ENCODE measurements around the gene TAF7L. TPM values are rescaled to one million over a fixed set of nuclear protein-coding genes. Genes with fewer than 3 reads are reported as not detected.

The TAF7L gene
- total and polyA plus RNA-seq, 2 donors (not counting 1 experiment from before 2014, with no cell fraction given), result 0.10 TPM; not detected in 1

DNA sequence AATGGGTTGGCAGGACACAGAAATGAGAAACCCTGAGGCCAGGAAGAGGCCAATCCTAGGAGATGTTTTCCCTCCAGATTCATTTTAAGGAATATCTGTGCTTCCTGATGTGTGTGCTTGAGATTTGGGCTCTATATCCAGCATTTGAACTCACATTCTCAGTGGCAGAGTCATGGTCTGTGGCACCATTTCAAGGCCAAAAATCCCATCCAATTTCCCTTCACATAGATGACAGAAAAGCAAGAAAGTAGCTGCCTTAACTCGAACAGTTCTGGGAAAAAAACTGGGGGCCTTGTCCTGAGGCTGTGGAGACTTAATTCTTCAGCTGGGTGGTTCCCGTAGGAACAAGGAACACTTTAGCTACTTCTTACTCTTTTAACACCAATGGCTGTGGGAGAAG, 27.4 kb downstream of the TAF7L start:
- Histone ChIP-seq H3K4me1 (ENCODE audit: control insufficient read depth in 2 of 2, insufficient read depth in 2 of 2, low read length in 2 of 2) (no peaks in the 10 kb centered on the region), H2AFZ (ENCODE audit: insufficient read depth, low read depth, low read length, poor library complexity, severe bottlenecking) (no peak overlapping the region), H3K79me2 (ENCODE audit: control insufficient read depth, insufficient read depth, low read length) (no peaks in the 10 kb centered on the region), H4K20me1 (ENCODE audit: control insufficient read depth, insufficient read depth, low read length, poor library complexity, severe bottlenecking) (no peaks in the 10 kb centered on the region), H3K36me3 (replicated peaks in 1 of 2; ENCODE audit: control extremely low read depth in 1 of 2, control insufficient read depth in 1 of 2, extremely low read depth in 1 of 2, insufficient read depth in 2 of 2, low read length in 1 of 2) (no peaks in the 10 kb centered on the region), H3K9ac (ENCODE audit: low read length) (no peak overlapping the region), H3K9me3 (ENCODE audit: control extremely low read depth in 1 of 3, control insufficient read depth in 2 of 3, insufficient read depth in 1 of 3, low read length in 2 of 3) (no peaks in the 10 kb centered on the region), H3K4me3 (ENCODE audit: control extremely low read depth in 1 of 5, extremely low read depth in 1 of 5, insufficient read depth in 1 of 5, low read depth in 2 of 5, low read length in 4 of 5) (no peak overlapping the region), H3K27me3 (replicated peaks in 1 of 4; ENCODE audit: control extremely low read depth in 1 of 4, control insufficient read depth in 3 of 4, insufficient read depth in 4 of 4, low read length in 3 of 4) (no peaks in the 10 kb centered on the region), H3K27ac (ENCODE audit: low read length in 2 of 2) (no peak overlapping the region), H3K4me2 (replicated peaks; ENCODE audit: low read depth, low read length, poor library complexity, severe bottlenecking) (no peak overlapping the region)
- Mint-ChIP-seq H3K27me3 (no peaks in the 10 kb centered on the region), H3K9me3 (ENCODE audit: insufficient read depth) (no peaks in the 10 kb centered on the region), H3K4me1 (no peaks in the 10 kb centered on the region), H3K4me3 (no peak overlapping the region), H3K27ac (no peak overlapping the region)
- intact Hi-C loops (cut with micrococcal nuclease), result no loop called here
- DNase-seq (no peak), ATAC-seq (ENCODE audit: low read depth) (no peak)
- WGBS (ENCODE audit: insufficient coverage), result no CpG with 5 or more reads among the region's 2 CpGs
- ChIA-PET POLR2A (no interaction called here), CTCF (no interaction called here)
- TF ChIP-seq, protein P1, sequence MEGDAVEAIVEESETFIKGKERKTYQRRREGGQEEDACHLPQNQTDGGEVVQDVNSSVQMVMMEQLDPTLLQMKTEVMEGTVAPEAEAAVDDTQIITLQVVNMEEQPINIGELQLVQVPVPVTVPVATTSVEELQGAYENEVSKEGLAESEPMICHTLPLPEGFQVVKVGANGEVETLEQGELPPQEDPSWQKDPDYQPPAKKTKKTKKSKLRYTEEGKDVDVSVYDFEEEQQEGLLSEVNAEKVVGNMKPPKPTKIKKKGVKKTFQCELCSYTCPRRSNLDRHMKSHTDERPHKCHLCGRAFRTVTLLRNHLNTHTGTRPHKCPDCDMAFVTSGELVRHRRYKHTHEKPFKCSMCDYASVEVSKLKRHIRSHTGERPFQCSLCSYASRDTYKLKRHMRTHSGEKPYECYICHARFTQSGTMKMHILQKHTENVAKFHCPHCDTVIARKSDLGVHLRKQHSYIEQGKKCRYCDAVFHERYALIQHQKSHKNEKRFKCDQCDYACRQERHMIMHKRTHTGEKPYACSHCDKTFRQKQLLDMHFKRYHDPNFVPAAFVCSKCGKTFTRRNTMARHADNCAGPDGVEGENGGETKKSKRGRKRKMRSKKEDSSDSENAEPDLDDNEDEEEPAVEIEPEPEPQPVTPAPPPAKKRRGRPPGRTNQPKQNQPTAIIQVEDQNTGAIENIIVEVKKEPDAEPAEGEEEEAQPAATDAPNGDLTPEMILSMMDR (IDR thresholded peaks at IDR 0.05), result no peak
- TF ChIP-seq EZH2 (IDR thresholded peaks at IDR 0.05; ENCODE audit: borderline replicate concordance, insufficient read depth, low read depth, low read length, poor library complexity, severe bottlenecking), result no peak

DNA sequence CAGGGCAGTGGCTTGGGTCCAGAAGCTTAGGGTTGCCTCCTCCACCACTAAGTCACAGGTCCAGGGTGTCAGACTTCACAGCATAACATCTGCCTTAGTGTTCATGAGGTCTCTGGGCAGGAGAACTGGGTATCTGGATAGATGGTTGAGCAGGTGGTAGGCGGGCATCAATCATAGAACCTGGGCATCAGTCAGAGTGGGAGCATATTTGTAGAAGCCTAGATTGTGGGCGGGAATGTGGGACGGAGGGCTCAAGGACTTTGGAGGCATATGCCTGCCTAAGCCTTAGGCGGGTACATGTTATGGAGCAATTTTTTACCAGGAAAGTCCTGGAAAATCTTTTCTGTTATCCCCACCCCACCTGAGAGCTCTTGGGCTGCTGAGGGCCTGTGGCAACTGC, 28.5 kb downstream of the TAF7L start:
- H3K4me3 Mint-ChIP-seq, result no peak overlapping the region
- H3K27ac ChIP-seq (ENCODE audit: low read length in 2 of 2), result no peak overlapping the region
- H3K27me3 ChIP-seq (replicated peaks in 1 of 4; ENCODE audit: control extremely low read depth in 1 of 4, control insufficient read depth in 3 of 4, insufficient read depth in 4 of 4, low read length in 3 of 4), result no peaks in the 10 kb centered on the region
- H3K9me3 ChIP-seq (ENCODE audit: control extremely low read depth in 1 of 3, control insufficient read depth in 2 of 3, insufficient read depth in 1 of 3, low read length in 2 of 3), result no peaks in the 10 kb centered on the region
- TF ChIP-seq, protein P1 (IDR thresholded peaks at IDR 0.05), result no peak
- TF ChIP-seq EZH2 (IDR thresholded peaks at IDR 0.05; ENCODE audit: borderline replicate concordance, insufficient read depth, low read depth, low read length, poor library complexity, severe bottlenecking), result no peak
- no peak overlapping the region for H3K4me3 ChIP-seq (ENCODE audit: control extremely low read depth in 1 of 5, extremely low read depth in 1 of 5, insufficient read depth in 1 of 5, low read depth in 2 of 5, low read length in 4 of 5)
- DNase-seq, result no peak
- no peaks in the 10 kb centered on the region for H3K9me3 Mint-ChIP-seq (ENCODE audit: insufficient read depth)
- 100% methylated on average over 1 of the region's 4 CpGs for WGBS (ENCODE audit: insufficient coverage)
- ATAC-seq (ENCODE audit: low read depth), result no peak
- no peaks in the 10 kb centered on the region for H3K36me3 ChIP-seq (replicated peaks in 1 of 2; ENCODE audit: control extremely low read depth in 1 of 2, control insufficient read depth in 1 of 2, extremely low read depth in 1 of 2, insufficient read depth in 2 of 2, low read length in 1 of 2)
- H3K4me1 ChIP-seq (ENCODE audit: control insufficient read depth in 2 of 2, insufficient read depth in 2 of 2, low read length in 2 of 2), result no peaks in the 10 kb centered on the region
- H3K79me2 ChIP-seq (ENCODE audit: control insufficient read depth, insufficient read depth, low read length), result no peaks in the 10 kb centered on the region
- H4K20me1 ChIP-seq (ENCODE audit: control insufficient read depth, insufficient read depth, low read length, poor library complexity, severe bottlenecking), result no peaks in the 10 kb centered on the region
- no peak overlapping the region for H3K9ac ChIP-seq (ENCODE audit: low read length)
- H3K4me1 Mint-ChIP-seq, result peaks cover under 1% of the 10 kb centered on the region
- no peak overlapping the region for H2AFZ ChIP-seq (ENCODE audit: insufficient read depth, low read depth, low read length, poor library complexity, severe bottlenecking)
- no peak overlapping the region for H3K4me2 ChIP-seq (replicated peaks; ENCODE audit: low read depth, low read length, poor library complexity, severe bottlenecking)
- intact Hi-C loops (cut with micrococcal nuclease), result no loop called here
- CTCF ChIA-PET, result no interaction called here
- H3K27me3 Mint-ChIP-seq, result no peaks in the 10 kb centered on the region
- no peak overlapping the region for H3K27ac Mint-ChIP-seq
- POLR2A ChIA-PET, result no interaction called here
